ENCODE results near the gene KRTAP20-1. TPM values are rescaled to one million over a fixed set of nuclear protein-coding genes. Genes with fewer than 3 reads are reported as not detected.

The KRTAP20-1 gene
- total RNA-seq, 1 experiment from 2014 or later = not detected

GRCh38 chr21:30579346-30579745, 36.9 kb upstream of the KRTAP20-1 start:
- Histone ChIP-seq H4K20me1 (ENCODE audit: insufficient read depth) (no peaks in the 10 kb centered on the region), H3K4me2 (no peak overlapping the region), H3K79me2 (ENCODE audit: low read depth) (no peaks in the 10 kb centered on the region), H3F3A (ENCODE audit: insufficient read depth, low read depth) (no peaks in the 10 kb centered on the region), H3K4me1 (replicated peaks; ENCODE audit: insufficient read depth) (no peaks in the 10 kb centered on the region), H3K36me3 (ENCODE audit: low read depth) (no peaks in the 10 kb centered on the region), H3K9me3 (ENCODE audit: insufficient read depth, low read depth) (no peaks in the 10 kb centered on the region), H3K4me3 (no peak overlapping the region), H3K9me2 (ENCODE audit: insufficient read depth) (no peaks in the 10 kb centered on the region), H2AFZ (no peak overlapping the region), H3K27ac (no peak overlapping the region), H3K27me3 (ENCODE audit: insufficient read depth, low read depth) (no peaks in the 10 kb centered on the region)
- ChIA-PET CTCF (no interaction called here), POLR2A (ENCODE audit: unreplicated experiment) (no interaction called here)
- intact Hi-C loops (cut with micrococcal nuclease; ENCODE audit: unreplicated experiment) = no loop called here
- no peak for TF ChIP-seq EZH2 (IDR thresholded peaks at IDR 0.05; ENCODE audit: low read depth)
- BruUV-seq (replicated peaks) = no TSS peak
- DNase-seq = no peak

- H3K9me3 ChIP-seq (ENCODE audit: insufficient read depth, low read depth) = no peaks in the 10 kb centered on the region
- DNase-seq = no peak
- ChIA-PET CTCF (no interaction called here), POLR2A (ENCODE audit: unreplicated experiment) (no interaction called here)
- no peaks in the 10 kb centered on the region for H3K4me1 ChIP-seq (replicated peaks; ENCODE audit: insufficient read depth)
- TF ChIP-seq CTCF (conservative IDR thresholded peaks at IDR 0.05) (no peak), EZH2 (IDR thresholded peaks at IDR 0.05; ENCODE audit: low read depth) (no peak)
- H3F3A ChIP-seq (ENCODE audit: insufficient read depth, low read depth) = no peaks in the 10 kb centered on the region
- no TSS peak for BruUV-seq (replicated peaks)
- H2AFZ ChIP-seq = no peak overlapping the region
- no peaks in the 10 kb centered on the region for H3K79me2 ChIP-seq (ENCODE audit: low read depth)
- H3K27me3 ChIP-seq (ENCODE audit: insufficient read depth, low read depth) = no peaks in the 10 kb centered on the region
- H3K27ac ChIP-seq = no peak overlapping the region
- H3K9me2 ChIP-seq (ENCODE audit: insufficient read depth) = no peaks in the 10 kb centered on the region
- no peak overlapping the region for H3K4me3 ChIP-seq
- intact Hi-C loops (cut with micrococcal nuclease; ENCODE audit: unreplicated experiment) = no loop called here
- H4K20me1 ChIP-seq (ENCODE audit: insufficient read depth) = no peaks in the 10 kb centered on the region
- no peak overlapping the region for H3K4me2 ChIP-seq
- H3K36me3 ChIP-seq (ENCODE audit: low read depth) = no peaks in the 10 kb centered on the region
Measured at GRCh38 chr21:30580132-30580531, 36.1 kb upstream of the KRTAP20-1 start.

GRCh38 chr21:30582870-30583269, 33.4 kb upstream of the KRTAP20-1 start:
- ChIA-PET CTCF (no interaction called here), POLR2A (ENCODE audit: unreplicated experiment) (no interaction called here)
- Histone ChIP-seq H3K36me3 (ENCODE audit: low read depth) (no peaks in the 10 kb centered on the region), H3F3A (ENCODE audit: insufficient read depth, low read depth) (no peaks in the 10 kb centered on the region), H3K79me2 (ENCODE audit: low read depth) (no peaks in the 10 kb centered on the region), H3K4me3 (no peak overlapping the region), H3K9me3 (ENCODE audit: insufficient read depth, low read depth) (no peaks in the 10 kb centered on the region), H3K4me2 (no peak overlapping the region), H4K20me1 (ENCODE audit: insufficient read depth) (no peaks in the 10 kb centered on the region), H2AFZ (no peak overlapping the region), H3K4me1 (replicated peaks; ENCODE audit: insufficient read depth) (no peaks in the 10 kb centered on the region), H3K27ac (no peak overlapping the region), H3K9me2 (ENCODE audit: insufficient read depth) (no peaks in the 10 kb centered on the region), H3K27me3 (ENCODE audit: insufficient read depth, low read depth) (no peaks in the 10 kb centered on the region)
- TF ChIP-seq EZH2 (IDR thresholded peaks at IDR 0.05; ENCODE audit: low read depth) (no peak), CTCF (conservative IDR thresholded peaks at IDR 0.05) (no peak)
- no TSS peak for BruUV-seq (replicated peaks)
- DNase-seq = no peak
- intact Hi-C loops (cut with micrococcal nuclease; ENCODE audit: unreplicated experiment) = no loop called here

GRCh38 chr21:30590297-30590696, 25.9 kb upstream of the KRTAP20-1 start, which contains the start of gene KRTAP22-2:
Gene KRTAP22-2, minus strand, starts transcription at chr21:30590397.
- H3K79me2 ChIP-seq (ENCODE audit: low read depth) = no peaks in the 10 kb centered on the region
- H3K9me3 ChIP-seq (ENCODE audit: insufficient read depth, low read depth) = no peaks in the 10 kb centered on the region
- no peaks in the 10 kb centered on the region for H3K27me3 ChIP-seq (ENCODE audit: insufficient read depth, low read depth)
- POLR2A ChIA-PET (ENCODE audit: unreplicated experiment) = no interaction called here
- no peak within 1 kb of the TSS for H3K4me2 ChIP-seq
- H4K20me1 ChIP-seq (ENCODE audit: insufficient read depth) = no peaks in the 10 kb centered on the region
- H3K27ac ChIP-seq = no peak within 1 kb of the TSS
- CTCF ChIA-PET = no interaction called here
- H3K36me3 ChIP-seq (ENCODE audit: low read depth) = no peaks in the 10 kb centered on the region
- no peak for DNase-seq
- intact Hi-C loops (cut with micrococcal nuclease; ENCODE audit: unreplicated experiment) = no loop called here
- no peak within 1 kb of the TSS for H3K4me3 ChIP-seq
- H3K4me1 ChIP-seq (replicated peaks; ENCODE audit: insufficient read depth) = no peaks in the 10 kb centered on the region
- no peak within 1 kb of the TSS for H2AFZ ChIP-seq
- H3F3A ChIP-seq (ENCODE audit: insufficient read depth, low read depth) = no peaks in the 10 kb centered on the region
- no TSS peak for BruUV-seq (replicated peaks)
- TF ChIP-seq EZH2 (IDR thresholded peaks at IDR 0.05; ENCODE audit: low read depth) (no peak), CTCF (conservative IDR thresholded peaks at IDR 0.05) (no peak)
- no peaks in the 10 kb centered on the region for H3K9me2 ChIP-seq (ENCODE audit: insufficient read depth)

Data from PC-9 (cell line).